KG1 (cell line): ENCODE results near the gene ETV7.
"Not testable (repeated sequence)": the region's sequence is repeated elsewhere in the genome, so short reads cannot be mapped to it uniquely, and the experiment has no call there.

ENCODE experiments used
- DNase-seq: peaks from one replicate; lab custom pipeline; 2025; lab: John Stamatoyannopoulos, UW

The ETV7 gene

DNA sequence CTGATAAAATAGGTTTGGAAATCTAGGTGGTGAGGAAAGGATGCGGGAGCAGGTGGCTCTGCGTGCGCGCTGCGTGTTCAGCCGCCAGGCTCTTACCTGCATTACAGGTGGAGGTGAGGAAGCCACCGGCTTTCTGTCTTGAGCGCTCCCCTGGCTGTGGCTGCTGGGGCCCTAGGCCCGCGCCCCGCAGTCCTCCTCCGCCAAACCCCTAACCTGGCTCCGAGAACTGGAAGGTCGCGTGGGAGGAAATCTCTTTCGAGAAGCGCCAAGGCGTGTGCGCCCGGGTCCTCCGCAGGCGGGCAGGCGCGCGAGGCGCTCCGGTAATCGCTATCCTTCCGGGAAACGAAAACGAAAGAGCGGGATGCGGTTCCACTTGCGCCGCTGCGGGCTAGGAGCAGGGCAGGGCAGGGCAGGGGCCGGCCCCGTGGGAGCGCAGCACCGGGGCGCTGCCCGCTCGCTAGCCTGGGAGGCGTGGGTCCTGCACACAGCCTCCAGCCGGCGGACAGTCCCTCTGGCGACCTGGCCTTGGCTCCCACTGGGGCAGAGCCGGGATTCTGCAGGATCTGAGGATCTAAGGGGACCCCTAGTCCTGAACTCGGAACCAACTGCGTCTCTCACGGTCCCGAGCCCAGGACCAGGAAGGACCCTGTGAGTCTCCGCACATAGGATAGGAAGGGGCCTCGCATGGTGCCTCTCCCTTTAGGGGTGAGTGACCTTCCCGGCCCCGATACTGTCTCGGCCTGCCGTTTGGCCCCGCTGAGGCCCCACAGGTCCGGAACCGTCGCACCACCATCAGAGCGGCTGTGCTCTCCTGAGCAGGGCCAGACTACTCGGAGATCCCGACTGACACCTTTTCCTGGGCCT is at the start of gene ETV7:
Gene ETV7 (minus strand): TSS at position 230 of the 864 bp plus-strand sequence. CDS start 128 bp downstream, at position 102.
- no peak for DNase-seq

DNA sequence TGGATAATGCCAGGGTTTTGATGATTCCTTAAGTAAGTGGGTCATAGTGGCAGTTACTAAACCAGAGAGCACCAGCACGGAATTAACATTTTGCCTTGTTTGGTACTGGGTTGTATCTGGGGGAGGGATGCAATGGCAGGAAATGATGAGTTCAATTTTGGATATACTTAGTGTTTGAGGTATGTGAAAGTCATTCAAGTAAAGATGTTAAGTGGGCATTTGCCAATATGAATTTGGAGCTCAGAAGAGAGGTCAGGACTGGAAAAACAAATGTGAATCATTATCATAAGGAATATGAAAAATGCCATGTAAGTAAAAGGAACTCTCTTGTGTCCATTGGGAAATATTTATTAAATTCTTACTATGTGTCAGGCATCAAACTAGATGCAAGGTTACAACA is 49.0 kb upstream of the ETV7 start:
- no peak for DNase-seq

DNA sequence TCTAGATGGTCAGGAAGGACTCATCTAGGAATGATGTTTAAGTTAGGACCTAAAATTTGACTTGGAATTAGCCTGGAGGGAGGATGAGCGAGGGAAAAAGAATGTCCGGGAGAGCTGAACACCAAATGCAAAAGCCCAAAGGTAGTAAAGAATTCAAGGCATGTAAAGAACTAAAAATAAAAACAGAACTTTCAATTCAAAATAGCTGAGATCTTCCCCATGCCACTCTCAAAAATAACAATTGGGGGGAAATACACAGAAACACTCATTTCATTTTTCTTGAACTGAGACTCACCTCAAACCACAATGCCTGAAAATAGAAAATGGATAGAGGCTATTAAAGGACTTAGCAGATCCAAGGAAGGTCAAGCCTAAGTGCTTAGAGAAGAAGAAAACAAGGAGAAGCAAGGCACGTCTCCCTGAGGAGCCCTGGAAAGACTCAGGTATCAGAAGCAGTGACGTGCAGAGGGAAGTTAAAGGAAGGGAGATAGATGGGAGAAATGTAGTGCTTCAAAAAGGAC is 44.7 kb upstream of the ETV7 start:
- DNase-seq: no peak

DNA sequence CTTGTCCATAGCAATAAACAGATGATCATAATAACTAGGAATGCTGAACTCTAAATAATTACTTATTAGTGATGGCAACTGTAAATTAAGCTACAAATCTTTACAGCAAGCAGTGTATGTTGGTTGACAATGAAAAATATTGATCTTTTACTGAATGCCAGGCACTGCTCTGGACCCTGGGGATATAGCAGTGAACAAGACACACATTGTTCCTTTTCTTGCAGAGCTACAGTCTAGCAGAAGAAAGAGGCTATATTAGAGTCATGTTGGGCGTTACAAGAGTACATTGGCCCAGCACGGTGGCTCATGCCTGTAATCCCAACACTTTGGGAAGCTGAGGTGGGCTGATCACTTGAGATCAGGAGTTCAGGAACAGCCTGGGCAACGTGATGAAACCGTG is 43.7 kb upstream of the ETV7 start:
- no peak for DNase-seq

DNA sequence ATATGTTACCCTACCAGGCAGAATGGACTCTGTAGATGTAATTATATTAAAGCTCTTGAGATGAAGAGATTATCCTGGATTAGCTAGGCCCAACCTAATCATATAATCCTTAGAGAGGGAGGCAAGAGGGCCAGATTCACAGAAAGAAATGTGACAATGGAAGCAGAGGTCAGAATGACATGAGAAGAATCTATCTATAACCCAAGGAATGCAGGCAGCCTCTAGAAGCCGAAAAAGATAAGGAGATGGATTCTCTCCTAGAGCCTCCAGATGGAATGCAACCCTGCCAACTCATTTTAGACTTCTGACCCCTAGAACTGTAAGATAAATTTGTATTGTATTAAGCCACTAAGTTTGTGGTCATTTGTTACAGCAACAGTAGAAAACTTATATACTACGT is 42.9 kb upstream of the ETV7 start:
- no peak for DNase-seq

DNA sequence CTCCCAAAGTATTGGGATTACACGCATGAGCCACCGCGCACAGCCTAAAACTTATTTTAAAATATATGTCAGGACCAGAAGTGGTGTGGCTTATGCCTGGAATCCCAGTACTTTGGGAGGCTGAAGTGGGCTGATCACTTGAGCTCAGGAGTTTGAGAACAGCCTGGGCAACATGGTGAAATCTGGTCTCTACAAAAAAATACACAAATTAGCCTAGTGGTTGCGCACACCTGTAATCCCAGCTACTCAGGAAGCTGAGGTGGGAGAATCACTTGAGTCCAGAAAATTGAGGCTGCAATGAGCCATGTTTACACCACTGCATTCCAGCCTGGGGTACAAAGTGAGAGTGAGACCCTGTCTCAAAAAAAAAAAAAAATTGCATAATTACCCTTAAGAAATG is 41.4 kb upstream of the ETV7 start:
- no peak for DNase-seq

DNA sequence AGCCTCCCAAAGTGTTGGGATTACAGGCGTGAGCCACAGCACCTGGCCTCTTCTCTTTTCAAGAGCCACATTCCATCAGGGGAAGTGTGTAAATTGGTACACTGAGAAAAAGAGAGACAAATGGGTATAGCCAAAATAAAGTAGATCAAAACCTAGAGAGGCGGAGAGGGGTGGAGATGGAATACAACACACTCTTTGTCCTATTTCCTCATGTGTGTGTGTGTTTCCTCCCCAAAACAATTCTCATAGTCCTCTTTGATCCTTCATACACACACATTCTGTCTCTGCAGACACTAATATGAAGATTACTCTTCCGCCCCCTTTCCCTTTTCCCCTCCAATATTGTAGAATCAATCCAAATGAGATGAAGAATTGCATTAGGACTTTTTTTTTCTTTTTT is 39.2 kb upstream of the ETV7 start:
- no peak for DNase-seq

DNA sequence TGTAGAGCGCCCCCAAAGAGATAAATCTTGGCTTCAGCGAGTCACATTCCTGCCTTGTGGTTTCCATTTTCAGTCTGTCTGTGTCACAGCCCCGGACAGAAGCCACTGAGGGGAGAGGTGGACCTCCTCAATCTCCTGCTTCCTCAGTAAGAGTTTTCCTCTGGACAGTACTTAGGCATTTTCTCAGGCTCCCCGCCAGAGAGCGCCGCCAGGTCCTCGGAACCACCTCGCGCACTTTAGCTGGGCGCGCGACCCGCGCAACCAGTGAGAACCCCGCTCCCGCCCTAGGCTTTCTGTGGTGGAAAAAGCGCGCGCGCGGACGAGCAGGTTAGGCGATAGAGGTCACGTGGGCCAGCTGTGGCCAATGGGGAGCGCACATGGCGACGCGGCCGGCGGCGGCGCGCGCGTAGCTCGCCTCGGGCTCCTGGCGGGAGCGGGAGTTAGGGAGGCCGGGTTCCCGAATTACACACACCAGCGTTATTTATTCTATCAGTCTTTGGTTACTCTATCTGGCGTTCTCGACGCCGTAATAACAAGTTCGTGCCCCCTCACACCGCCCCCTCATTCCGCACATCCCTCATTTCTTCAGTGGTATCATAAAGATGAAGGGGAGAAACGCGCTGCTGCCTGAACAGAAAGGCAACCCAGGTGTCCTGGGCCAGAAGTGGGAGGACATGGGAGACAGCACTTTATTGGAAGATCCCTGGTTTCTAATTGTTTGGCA is 35.8 kb upstream of the ETV7 start:
- peak; percentile 94 for DNase-seq

DNA sequence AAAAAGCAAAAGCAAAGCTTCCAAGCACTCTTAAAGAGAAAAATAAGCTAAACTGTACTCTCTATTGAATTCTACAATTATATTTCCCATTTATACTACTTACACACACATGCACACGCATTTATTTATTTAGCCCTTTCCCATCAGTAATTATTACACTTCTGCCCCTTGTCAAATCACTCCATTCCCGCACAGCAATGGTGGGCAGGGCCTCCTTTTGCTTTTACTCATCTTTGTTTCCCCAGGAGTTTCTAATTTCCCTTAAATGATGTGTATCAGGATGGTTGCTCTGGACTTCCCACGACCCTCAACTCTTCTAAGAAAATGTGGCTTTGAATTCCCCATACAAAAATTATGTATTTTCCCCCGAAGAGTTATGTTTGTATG is 35.2 kb upstream of the ETV7 start:
- DNase-seq: no peak

DNA sequence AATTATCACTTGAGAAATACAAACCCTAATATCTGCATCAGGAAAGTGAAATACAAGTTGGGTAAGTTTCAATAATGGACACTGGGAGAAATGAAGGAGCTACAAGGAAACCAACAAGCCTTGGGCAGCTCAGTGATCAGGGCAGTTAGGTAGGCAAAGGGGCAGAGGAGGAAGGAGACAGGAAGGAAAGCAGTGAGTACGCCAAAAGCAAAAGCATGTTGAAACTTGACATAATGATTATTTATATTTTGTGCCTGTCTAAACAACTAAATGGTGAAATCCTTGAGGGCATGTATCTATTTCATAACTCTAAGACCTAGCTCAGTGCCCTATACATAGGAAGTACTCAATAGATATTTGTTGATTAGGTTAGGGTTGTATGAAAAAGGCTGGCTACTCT is 31.8 kb upstream of the ETV7 start:
- no peak for DNase-seq

DNA sequence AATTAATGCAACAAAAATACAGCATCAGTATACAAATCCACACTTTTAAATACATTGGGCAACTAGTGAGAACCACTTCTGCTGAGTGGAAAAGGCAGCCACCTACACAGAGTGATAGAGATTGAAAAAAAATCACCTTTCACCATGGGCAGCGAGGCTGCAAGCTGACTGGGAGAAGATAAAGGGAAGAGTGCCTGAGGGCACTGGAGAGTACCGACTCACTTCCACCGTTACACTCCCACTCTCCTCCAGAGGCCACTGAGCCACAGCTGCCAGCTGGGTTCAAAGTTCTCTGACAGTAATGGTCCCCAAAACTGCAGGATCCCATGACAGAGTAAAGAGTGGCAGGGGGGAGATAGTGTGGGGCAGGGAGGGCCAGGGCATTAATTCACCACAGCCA is 31.1 kb upstream of the ETV7 start:
- DNase-seq: no peak

DNA sequence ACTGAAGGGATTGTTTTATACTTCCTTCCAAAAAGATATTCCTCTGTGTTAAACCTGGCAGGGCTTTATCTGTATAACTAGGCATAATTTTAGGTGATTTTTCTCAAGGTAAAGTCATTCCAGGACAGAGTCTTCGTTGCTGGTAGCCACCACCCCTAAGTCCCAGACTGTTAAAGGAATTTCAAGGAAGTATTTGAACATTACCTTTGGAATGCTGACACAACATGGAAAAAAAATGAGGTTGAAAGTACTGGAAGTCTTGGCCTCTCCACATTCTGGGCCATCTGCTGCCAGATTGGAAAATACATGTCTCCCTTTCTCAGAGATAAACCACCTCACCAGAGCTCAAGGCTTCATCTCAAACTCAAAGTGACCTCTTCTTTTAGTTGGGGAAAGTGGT is 27.0 kb upstream of the ETV7 start:
- no peak for DNase-seq

DNA sequence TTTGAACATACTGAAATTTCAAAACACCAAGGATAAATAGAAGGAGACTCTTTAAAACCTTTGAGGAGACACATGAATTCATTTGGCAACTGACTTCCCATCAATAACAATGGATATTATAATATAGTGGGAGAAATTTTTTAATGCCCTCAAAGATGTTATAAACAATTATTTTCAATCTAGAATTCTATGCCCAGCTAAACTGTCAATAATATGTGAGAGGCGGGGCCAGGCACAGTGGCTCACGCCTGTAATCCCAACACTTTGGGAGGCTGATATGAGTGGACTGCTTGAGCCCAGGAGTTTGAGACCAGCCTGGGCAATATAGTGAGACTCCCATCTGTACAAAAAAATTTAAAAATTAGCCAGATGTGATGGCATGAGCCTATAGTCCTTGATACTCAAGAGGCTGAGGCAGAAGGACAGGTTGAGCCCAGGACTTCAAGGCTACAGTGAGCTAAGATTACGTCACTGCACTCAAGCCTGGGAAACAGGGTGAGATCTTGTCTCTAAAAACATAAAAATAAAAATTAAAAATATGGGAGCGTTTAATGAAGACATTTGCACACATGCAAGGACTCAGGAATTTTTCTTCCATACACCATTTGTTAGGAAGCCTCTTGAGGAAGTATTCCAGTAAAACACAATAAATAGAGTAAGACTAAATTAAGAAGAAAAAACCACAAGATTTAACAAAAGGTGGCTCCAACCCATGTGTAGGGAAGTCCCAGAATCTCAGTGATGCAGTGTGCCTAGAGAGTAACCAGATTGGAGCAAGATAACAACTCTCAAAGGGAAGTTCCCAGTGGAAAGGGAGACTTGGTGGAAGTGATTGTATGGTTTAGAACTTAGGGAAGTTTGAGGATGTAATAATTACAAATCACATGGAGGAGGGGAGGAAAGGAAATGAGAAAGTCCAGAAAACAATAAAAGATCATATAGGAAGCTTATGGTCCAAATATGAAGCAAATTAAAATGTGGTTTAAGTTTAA is 26.3 kb upstream of the ETV7 start:
- no peak for DNase-seq

DNA sequence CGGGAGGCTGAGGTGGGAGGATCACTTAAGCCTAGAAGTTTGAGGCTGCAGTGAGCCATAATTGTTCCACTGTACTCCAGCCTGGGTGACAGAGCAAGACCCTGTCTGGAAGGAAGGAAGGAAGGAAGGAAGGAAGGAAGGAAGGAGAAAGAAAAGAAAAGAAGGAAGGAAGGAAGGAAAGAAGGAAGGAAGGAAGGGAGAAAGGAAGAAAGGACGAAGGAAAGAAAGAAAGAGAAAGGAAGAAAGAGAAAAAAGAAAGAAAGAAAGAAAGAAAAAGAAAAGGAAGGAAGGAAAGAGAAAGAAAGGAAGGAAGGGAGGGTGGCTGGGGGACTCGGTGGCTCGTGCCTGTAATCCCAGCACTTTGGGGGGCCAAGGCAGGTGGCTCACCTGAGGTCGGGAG is 22.2 kb upstream of the ETV7 start:
- not testable (repeated sequence) for DNase-seq

DNA sequence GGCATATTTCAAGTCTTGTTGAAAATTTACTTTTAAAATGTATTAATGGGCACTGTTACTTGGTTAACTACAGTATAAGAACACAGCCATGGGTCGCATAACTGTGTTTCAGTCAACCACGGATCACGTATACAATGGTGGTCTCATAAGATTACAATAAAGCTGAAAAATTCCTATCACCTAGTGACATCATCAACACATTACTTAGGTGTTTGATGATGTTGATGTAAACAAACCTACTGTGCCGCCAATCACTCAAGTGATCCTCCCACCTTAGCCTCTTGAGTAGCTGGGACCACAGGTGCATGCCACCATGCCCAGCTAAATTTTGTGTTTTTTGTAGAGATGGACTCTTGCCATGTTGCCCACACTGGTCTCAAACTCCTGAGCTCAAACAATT is 16.7 kb upstream of the ETV7 start:
- no peak for DNase-seq

DNA sequence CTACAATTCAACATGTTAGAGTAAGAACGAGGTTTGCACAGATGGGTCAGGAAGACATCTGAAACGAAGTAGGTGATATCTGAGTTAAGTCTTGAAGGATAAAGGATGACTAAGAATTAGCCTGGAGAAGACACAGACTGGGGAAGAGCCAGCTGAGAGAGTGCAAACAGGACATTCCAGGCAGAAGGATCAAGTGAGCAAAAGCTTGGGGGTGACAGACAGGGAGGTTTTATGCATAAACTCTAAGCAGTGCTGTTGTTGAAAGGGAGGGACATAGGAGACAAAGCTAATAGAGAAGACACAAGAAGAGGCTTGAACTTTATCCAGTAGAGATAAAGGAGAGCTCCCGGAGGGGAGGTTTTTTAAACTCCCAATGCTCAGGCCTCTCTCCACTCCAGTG is 15.0 kb upstream of the ETV7 start:
- DNase-seq: no peak

DNA sequence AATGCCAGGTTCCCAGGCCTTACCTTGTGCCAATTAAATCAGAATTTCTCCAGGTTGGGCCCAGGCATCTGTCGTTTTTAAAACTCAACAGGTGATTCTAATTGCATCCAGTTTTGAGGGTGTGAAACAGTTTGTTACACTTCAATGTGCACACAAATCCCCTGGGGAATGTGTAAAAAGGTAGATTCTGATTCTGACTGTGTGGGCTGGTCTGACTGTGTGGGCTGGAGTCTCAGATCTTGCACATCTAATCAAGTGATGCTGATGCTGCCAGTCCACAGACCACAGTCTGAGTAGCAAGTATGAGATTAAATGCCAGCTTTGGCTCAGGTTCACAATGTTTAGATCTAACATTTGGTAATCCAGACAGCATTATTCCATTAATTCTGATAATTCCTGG is 12.5 kb upstream of the ETV7 start:
- DNase-seq: no peak

DNA sequence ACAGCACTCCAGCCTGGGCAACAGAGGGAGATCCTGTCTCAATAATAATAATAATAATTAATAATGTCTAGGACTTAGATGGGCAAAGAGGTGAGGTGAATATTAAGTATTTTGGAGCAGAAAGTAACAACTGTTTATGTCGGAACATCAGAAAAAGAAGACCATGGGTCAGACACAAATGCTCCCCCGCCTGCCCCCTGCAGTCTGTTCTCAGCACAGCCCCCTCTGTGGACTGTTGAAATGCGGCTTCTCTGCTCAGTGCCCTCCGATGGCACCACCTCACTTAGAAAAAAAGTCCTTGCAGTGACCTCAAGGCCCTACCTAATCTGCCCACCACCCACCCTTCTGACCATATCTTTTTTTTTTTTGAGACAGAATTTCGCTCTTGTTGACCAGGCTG is 5.2 kb upstream of the ETV7 start:
- DNase-seq: no peak

DNA sequence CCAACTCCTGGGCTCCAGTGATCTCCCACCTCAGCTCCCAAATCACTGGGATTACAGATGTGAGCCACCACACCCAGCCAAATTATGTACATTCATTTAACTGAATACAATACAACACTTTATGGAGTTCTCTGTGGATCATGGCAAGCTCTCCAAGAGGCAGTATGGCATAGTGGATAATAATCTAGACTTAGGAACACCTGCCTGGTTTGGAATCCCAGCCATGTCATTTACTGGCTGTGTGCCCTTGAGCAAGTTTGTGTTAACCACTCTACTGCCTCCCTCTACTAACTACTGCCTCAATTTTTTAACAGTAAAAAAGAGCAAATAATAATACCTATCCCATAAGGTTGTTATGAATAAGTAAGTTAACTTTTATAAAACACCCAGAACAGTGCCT is 1.9 kb upstream of the ETV7 start:
- no peak for DNase-seq

DNA sequence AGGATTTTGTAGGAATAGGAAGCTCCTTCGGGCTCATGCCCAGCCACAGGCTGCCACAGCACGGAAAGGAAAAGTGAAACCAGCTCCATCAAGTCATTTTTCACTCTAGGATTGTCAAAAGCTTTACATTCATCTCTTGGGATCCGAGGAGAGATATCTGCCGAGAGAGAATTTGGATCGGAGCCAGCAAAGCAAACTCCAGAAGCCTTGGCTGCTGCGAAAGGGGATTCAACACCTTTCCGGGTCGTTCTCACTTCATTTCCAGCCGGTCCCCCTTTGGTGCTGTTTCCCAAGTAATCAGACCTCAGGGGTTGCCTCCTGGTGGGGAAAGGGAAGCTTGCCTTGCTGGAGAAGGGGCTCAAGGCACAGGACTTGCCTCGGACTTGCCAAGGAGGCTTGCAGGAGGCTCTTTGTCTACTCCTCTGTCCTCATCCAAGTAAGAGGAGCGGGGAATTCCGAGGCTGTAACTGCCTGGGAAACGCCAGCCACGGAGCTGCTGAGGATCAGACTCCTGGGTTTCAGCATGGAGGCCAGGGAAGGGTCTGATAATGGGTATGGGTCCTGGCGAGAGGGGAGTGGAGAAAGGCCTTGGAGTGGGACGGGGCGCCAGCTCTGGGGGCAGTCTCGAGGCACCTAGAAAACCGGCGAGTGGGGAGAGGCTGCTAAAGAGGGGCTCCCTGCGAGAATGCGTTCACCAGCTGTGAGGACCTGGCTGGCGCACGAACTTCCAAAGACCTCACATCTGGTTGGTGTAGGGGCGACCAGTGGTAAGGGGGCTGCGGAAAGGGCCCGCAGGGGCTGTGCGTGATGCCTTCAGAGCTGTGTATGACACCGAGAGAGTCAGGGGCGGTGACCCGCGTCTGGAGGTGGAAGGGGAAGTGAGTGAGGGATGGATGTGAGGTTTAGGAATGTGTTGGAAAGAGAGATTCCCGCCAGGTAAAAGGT is 702 bp downstream of the ETV7 start:
- no peak for DNase-seq

DNA sequence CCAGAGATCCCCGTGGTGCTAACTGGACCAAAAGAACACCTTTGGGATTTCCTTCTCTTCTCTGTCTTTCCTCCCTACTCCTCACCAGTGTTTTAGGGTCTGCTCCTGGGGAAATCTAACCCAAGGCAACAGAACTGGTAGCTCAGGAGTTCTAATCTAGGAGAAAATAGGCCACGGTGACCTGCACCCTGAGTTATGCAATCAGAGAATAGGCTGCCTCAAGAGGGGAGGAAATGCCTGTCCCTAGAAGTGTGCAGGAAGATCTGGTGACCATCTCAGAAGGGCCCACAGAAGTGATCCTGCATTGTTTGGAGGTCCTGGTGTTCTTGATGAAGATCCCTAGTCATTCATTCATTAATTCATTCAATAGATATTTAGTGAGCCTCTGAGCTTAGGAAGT is 3.4 kb downstream of the ETV7 start:
- no peak for DNase-seq
